Fibroblast of the aortic adventitia (primary cell): ENCODE results near the gene FAM151A. TPM values are rescaled to one million over a fixed set of nuclear protein-coding genes. Genes with fewer than 3 reads are reported as not detected.

Experiments
- DNase-seq: peaks from one replicate; pipeline ENCODE4 v3.0.0-alpha.2; 2010; ENCODE audit warnings: low read depth
- H3K4me3 ChIP-seq: 2 replicates; pipeline ENCODE4 v1.5.1; 2011; ENCODE audit warnings: low read depth, mild to moderate bottlenecking, control low read depth, low read length, moderate library complexity
- CTCF ChIP-seq: IDR thresholded peaks from 2 replicates; pipeline ENCODE4 v1.5.1; 2011; ENCODE audit warnings: mild to moderate bottlenecking, low read length, control low read depth, inconsistent platforms; ENCODE audit not compliant: insufficient read depth
- total RNA-seq: library from RNA; depleted of rRNA; stranded (reverse); fragments of >200 nt; gene quantifications from 2 replicates; pipeline ENCODE4 v1.2.3, GENCODE V29; 2012; ENCODE audit warnings: low replicate concordance

The FAM151A gene
- total RNA-seq, 1 donor = not detected

GRCh38 chr1:54559771-54560231, 63.5 kb downstream of the FAM151A start:
- no peak overlapping the region for H3K4me3 ChIP-seq
- no peak for TF ChIP-seq CTCF
- DNase-seq = no peak

Other genes with a start within 250 kb of the FAM151A start
- 7.7 and 11.7 TPM in 2 replicates for gene SSBP3, start 217.1 kb downstream of the FAM151A start, total RNA-seq
- 1.1 and 3.9 TPM in 2 replicates for gene ACOT11, start 75.3 kb downstream of the FAM151A start, total RNA-seq
- 0.27 TPM in 1 of 2 replicates, not detected in the other for gene MROH7, start 18.3 kb upstream of the FAM151A start, total RNA-seq
- 19.3 and 28.0 TPM in 2 replicates for gene TTC4, start 92.3 kb upstream of the FAM151A start, total RNA-seq
- 3.8 and 4.1 TPM in 2 replicates for gene PARS2, start 141.0 kb upstream of the FAM151A start, total RNA-seq
- under 0.01 TPM in 1 of 2 replicates, not detected in the other for gene TTC22, start 177.8 kb upstream of the FAM151A start, total RNA-seq